Spinal cord (tissue), 10 donors: ENCODE measurements around the gene IFNA21. TPM values are rescaled to one million over a fixed set of nuclear protein-coding genes. Genes with fewer than 3 reads are reported as not detected.
"Not testable (repeated sequence)": the region's sequence is repeated elsewhere in the genome, so short reads cannot be mapped to it uniquely, and the experiment has no call there.

Experiments used
- DNase-seq, 6 donors: peaks; one replicate each; pipeline versions ENCODE4 v3.0.0 to v3.0.0-alpha.2; 2013 to 2015; ENCODE audit warnings: low spot score in 6 of 6, low read depth in 4 of 6
- H3K27ac ChIP-seq: one replicate; pipeline ENCODE4 v1.5.1; 2013; ENCODE audit warnings: low read depth, low read length, control low read depth
- H3K27me3 ChIP-seq: one replicate; pipeline ENCODE4 v1.6.1; 2013; ENCODE audit warnings: low read length; ENCODE audit not compliant: control insufficient read depth, insufficient read depth
- H3K36me3 ChIP-seq: one replicate; pipeline ENCODE4 v1.6.1; 2013; ENCODE audit warnings: low read length; ENCODE audit not compliant: control insufficient read depth, insufficient read depth
- H3K4me1 ChIP-seq: one replicate; pipeline ENCODE4 v1.6.1; 2013; ENCODE audit warnings: low read length; ENCODE audit not compliant: control insufficient read depth, insufficient read depth
- H3K4me3 ChIP-seq: one replicate; pipeline ENCODE4 v1.5.1; 2013; ENCODE audit warnings: low read depth, low read length, control low read depth
- H3K9me3 ChIP-seq: one replicate; pipeline ENCODE4 v1.6.1; 2013; ENCODE audit warnings: low read length; ENCODE audit not compliant: control insufficient read depth, insufficient read depth
- WGBS: methylation state at CpG from one replicate; pipeline ENCODE4 v1.1.5; 2013; ENCODE audit warnings: missing lambda C conversion rate; ENCODE audit not compliant: insufficient coverage; 5-methylcytosine and 5-hydroxymethylcytosine counted together
- long read RNA-seq, 4 donors: transcript quantifications; one replicate each; lab custom pipeline, GENCODE V29; 2026
- polyA plus RNA-seq, 2 donors: library from polyadenylated mRNA; unstranded; fragments of 120-200 nt; gene quantifications; one replicate each; pipeline ENCODE4 v1.2.1, GENCODE V29; 2013; ENCODE audit not compliant: insufficient read length in 2 of 2
- total RNA-seq, 2 donors: library from RNA; depleted of rRNA in 1 of 2; stranded (reverse); fragments of 120-200 nt in 1 of 2; fragments of >200 nt in 1 of 2; gene quantifications; one replicate each; pipeline versions ENCODE4 v1.2.3 to v1.2.4, GENCODE V29; 2013 to 2014
- donor health status: healthy.

The IFNA21 gene
- total RNA-seq, result not detected
- not detected for polyA plus RNA-seq
- long read RNA-seq, donor 1, partial matches to known transcripts, result 0 of 1 reads
- long read RNA-seq, donor 1, other reads (novel, unspliced or antisense), result 0 of 1 reads
- long read RNA-seq, donor 2, result 0 reads
- long read RNA-seq, donor 3, result 0 reads
- long read RNA-seq, donor 4, result 0 reads

DNA sequence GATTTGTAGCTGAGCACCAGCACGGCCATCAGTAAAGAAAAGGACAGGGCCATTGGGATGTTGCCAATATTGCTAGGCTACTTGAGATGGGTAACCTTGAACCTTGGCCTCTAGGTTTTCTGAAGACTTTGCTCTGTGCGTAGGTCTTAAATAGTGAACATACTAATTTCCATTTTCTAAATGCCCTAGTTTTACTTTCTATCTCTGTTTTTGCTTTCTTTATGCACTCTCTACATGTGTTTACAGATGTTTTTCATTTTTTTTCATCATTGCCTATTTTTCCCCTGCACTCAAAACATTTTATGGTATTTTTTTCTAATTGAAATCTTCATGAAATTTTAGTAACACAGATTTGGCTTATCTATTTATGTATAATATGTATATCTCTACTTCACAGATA is at the start of gene IFNA21:
IFNA21 (minus strand) TSS at position 101 of the 400 bp plus-strand sequence; CDS start at position 53, 48 bp downstream.
- H3K27me3 ChIP-seq, H3K4me3 ChIP-seq, H3K36me3 ChIP-seq, DNase-seq, H3K27ac ChIP-seq, H3K4me1 ChIP-seq, H3K9me3 ChIP-seq: not testable (repeated sequence)
- WGBS, result no CpG with 5 or more reads among the region's 2 CpGs

- WGBS, result no CpG with 5 or more reads among the region's 5 CpGs
- not testable (repeated sequence) for H3K4me3 ChIP-seq, H3K9me3 ChIP-seq, H3K27ac ChIP-seq, H3K4me1 ChIP-seq, H3K27me3 ChIP-seq, H3K36me3 ChIP-seq
- peak in 1 of 6 donors; percentile 9 for DNase-seq
Measured at GRCh38 chr9:21213411-21214326, 47.2 kb upstream of the IFNA21 start.

- H3K9me3 ChIP-seq, H3K4me1 ChIP-seq, H3K27me3 ChIP-seq, H3K4me3 ChIP-seq, H3K27ac ChIP-seq, H3K36me3 ChIP-seq, DNase-seq: not testable (repeated sequence)
- 92% methylated on average over 1 of the region's 2 CpGs for WGBS
Measured at GRCh38 chr9:21212160-21212559, 45.7 kb upstream of the IFNA21 start.

- not testable (repeated sequence) for H3K9me3 ChIP-seq, H3K27me3 ChIP-seq, H3K4me3 ChIP-seq, H3K27ac ChIP-seq, DNase-seq, H3K36me3 ChIP-seq, H3K4me1 ChIP-seq
- WGBS, result 100% methylated on average over 1 of the region's 2 CpGs
Measured at GRCh38 chr9:21210782-21211181, 44.3 kb upstream of the IFNA21 start.

DNA sequence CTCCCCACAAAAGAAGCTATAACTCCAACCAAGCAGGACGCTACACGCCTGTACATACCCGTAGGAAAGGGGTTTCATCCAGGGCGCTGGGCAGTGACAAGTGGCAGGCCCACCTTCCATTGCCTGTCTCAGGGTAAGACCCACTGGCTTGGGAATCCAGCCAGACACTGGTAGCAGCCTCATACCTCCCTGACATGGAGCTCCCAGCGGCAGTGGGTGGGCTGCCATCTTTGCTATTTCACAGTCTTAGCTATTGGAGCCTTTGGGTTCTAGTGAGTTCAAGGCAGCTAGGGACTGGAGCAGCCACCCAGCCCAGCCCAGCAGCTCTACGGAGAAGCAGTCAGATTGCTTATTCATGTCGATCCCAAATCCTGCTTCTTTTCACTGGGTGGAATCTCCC is 43.9 kb upstream of the IFNA21 start:
- Histone ChIP-seq H3K27me3 (no peaks in the 10 kb centered on the region), H3K27ac (no peak overlapping the region), H3K4me3 (no peak overlapping the region), H3K9me3 (no peaks in the 10 kb centered on the region), H3K4me1 (no peaks in the 10 kb centered on the region), H3K36me3 (no peaks in the 10 kb centered on the region)
- no peak for DNase-seq
- WGBS, result 91% methylated on average over 7 of the region's 7 CpGs

GRCh38 chr9:21207043-21207442 is 40.6 kb upstream of the IFNA21 start, which contains the start of gene IFNA10:
TSS of gene IFNA10 (minus strand) at chr9:21207143. CDS start at chr9:21207097, 46 bp downstream.
- not testable (repeated sequence) for H3K27ac ChIP-seq, H3K4me3 ChIP-seq, H3K4me1 ChIP-seq, H3K27me3 ChIP-seq, DNase-seq, H3K9me3 ChIP-seq, H3K36me3 ChIP-seq
- no CpG with 5 or more reads among the region's 3 CpGs for WGBS

GRCh38 chr9:21205204-21205603 is 38.7 kb upstream of the IFNA21 start:
- Histone ChIP-seq H3K4me3 (no peak overlapping the region), H3K4me1 (no peaks in the 10 kb centered on the region), H3K27me3 (no peaks in the 10 kb centered on the region), H3K36me3 (no peaks in the 10 kb centered on the region), H3K27ac (no peak overlapping the region), H3K9me3 (no peaks in the 10 kb centered on the region)
- DNase-seq, result no peak

GRCh38 chr9:21202105-21202504 is 35.6 kb upstream of the IFNA21 start, which contains the start of gene IFNA7:
TSS of gene IFNA7 (minus strand) at chr9:21202205. CDS start at chr9:21202165, 40 bp downstream.
- H3K36me3 ChIP-seq, H3K27ac ChIP-seq, H3K4me3 ChIP-seq, DNase-seq, H3K9me3 ChIP-seq, H3K27me3 ChIP-seq, H3K4me1 ChIP-seq: not testable (repeated sequence)
- WGBS, result 100% methylated on average over 2 of the region's 4 CpGs

DNA sequence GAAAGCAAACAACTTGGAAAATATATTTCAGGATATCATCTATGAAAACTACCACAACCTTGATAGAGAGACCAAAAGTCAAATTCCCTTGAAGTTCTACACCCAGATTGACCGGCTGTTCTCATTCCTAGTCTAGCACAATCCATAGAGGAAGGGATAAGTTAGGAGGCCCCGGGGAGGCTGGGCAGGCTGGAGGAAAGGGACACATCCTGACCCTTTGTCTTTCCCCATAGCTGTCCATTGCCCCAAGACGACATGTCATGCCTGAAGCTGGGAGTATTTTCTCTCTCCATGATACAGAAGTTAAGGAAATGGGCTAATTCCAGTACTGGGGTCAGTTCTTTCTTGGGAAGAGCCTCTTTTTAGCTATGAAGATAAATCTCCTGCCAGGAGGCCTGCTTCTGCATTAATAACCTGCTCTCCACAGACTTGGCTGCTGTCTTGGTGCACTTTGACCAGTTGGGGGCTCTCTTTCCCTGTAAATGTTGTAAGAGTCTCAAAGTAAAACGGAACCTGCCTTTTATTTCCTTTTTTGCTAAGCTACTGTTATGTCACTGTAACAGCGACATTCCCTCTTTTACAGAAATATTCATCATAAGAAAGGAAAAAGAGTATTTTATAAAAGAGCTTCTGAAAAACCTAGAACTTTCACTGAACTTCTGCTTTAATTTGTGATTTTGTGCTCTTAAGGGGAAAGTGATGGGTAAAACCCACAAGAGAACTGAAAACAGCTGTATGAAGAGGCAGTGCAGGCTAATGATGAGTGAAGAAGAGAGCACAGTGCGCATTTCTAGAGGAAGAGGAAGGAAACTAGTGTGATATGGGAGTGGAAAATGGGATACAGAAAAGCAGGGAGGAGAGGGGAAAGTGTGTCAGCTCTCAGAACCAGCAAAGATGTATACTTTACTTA is 28.7 kb upstream of the IFNA21 start:
- not testable (repeated sequence) for H3K4me3 ChIP-seq, H3K27ac ChIP-seq, H3K9me3 ChIP-seq, H3K4me1 ChIP-seq, H3K27me3 ChIP-seq, H3K36me3 ChIP-seq
- WGBS, result 17% methylated on average over 1 of the region's 6 CpGs
- DNase-seq, result peak in 2 of 6 donors; percentile 1 to 56
